Activated naive CD8-positive, alpha-beta T cell treated with anti-CD3 and anti-CD28 coated beads, Interleukin-2, amount 50 U/mL, for 24 hours (primary cell): Measurements from ENCODE around the gene TMCC2.

Experiments
- ATAC-seq: fragments of 150-1000 bp; cut with Tn5 transposase; one replicate; pipeline ENCODE4 v1.10.0; 2021
- DNase-seq: peaks from one replicate; pipeline ENCODE4 v3.0.0; 2021
- H3K27ac Mint-ChIP-seq: one replicate; pipeline ENCODE4 v1.8.0; 2021; ENCODE audit warnings: mild to moderate bottlenecking, mixed read lengths
- H3K27me3 Mint-ChIP-seq: one replicate; pipeline ENCODE4 v1.8.0; 2021; ENCODE audit warnings: mixed read lengths
- H3K36me3 Mint-ChIP-seq: one replicate; pipeline ENCODE4 v1.8.0; 2021; ENCODE audit warnings: low read depth, mixed read lengths
- H3K4me1 Mint-ChIP-seq: one replicate; pipeline ENCODE4 v1.8.0; 2021; ENCODE audit warnings: mixed read lengths
- H3K4me3 Mint-ChIP-seq: one replicate; pipeline ENCODE4 v1.8.0; 2021; ENCODE audit warnings: mild to moderate bottlenecking, moderate library complexity, mixed read lengths
- H3K9me3 Mint-ChIP-seq: one replicate; pipeline ENCODE4 v1.8.0; 2021; ENCODE audit warnings: mixed read lengths

TMCC2 gene

GRCh38 chr1:205256951-205257625, 29.3 kb downstream of the TMCC2 start:
- peaks cover 28% of the 10 kb centered on the region for H3K4me1 Mint-ChIP-seq
- no peaks in the 10 kb centered on the region for H3K9me3 Mint-ChIP-seq
- H3K36me3 Mint-ChIP-seq = no peaks in the 10 kb centered on the region
- no peaks in the 10 kb centered on the region for H3K27me3 Mint-ChIP-seq
- H3K27ac Mint-ChIP-seq = no peak overlapping the region
- ATAC-seq (no peak), DNase-seq (no peak)
- no peak overlapping the region for H3K4me3 Mint-ChIP-seq

DNA sequence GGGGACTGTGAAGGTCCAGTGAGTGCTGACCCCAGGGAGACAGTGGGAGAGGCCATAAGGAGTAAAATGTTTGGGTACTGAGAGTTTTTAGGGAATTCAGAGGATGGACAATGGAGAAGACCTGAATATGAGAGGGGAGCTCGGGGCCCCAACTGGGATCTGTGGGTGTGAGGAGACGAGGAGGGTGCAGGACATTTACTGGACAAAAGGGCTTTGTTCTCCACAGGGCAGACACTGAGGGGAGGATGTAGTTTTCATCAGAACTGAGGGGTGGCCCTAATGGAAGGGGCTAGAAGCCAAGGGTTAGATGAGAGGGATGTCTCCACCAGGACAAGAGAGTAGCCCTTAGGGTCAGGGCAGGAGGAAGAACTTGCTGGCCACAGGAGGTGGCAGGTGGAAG, 30.0 kb downstream of the TMCC2 start:
- no peak for ATAC-seq
- Mint-ChIP-seq H3K27me3 (peaks cover 5% of the 10 kb centered on the region), H3K4me3 (no peak overlapping the region), H3K9me3 (no peaks in the 10 kb centered on the region), H3K36me3 (no peaks in the 10 kb centered on the region), H3K27ac (no peak overlapping the region), H3K4me1 (peaks cover 34% of the 10 kb centered on the region)
- no peak for DNase-seq

GRCh38 chr1:205258261-205258691, 30.5 kb downstream of the TMCC2 start:
- H3K4me1 Mint-ChIP-seq = peaks cover 39% of the 10 kb centered on the region
- no peaks in the 10 kb centered on the region for H3K9me3 Mint-ChIP-seq
- H3K4me3 Mint-ChIP-seq = no peak overlapping the region
- no peak for DNase-seq
- H3K27ac Mint-ChIP-seq = no peak overlapping the region
- ATAC-seq = no peak
- no peaks in the 10 kb centered on the region for H3K36me3 Mint-ChIP-seq
- H3K27me3 Mint-ChIP-seq = peaks cover 5% of the 10 kb centered on the region

DNA sequence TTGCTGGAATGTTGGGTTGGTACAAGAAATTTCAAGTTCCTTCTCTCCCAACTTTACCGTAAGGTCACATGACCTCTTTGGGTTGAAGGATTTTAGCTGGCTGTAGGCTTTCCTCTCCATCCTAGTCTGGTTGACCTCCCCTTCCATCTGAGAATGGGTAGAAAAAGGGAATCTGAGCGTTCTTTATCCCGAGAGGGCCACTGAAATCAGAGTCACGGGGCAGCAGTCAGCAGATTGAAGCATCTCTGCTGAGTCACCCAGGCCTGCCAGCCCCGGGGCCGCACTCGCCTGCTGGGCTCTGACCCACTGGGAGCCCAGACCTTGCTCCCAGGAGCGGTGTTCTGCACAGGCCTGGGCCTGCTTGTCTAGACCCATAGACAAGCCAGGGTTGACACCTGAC, 31.0 kb downstream of the TMCC2 start:
- no peak for DNase-seq
- H3K4me3 Mint-ChIP-seq = no peak overlapping the region
- H3K27ac Mint-ChIP-seq = no peak overlapping the region
- H3K4me1 Mint-ChIP-seq = peaks cover 39% of the 10 kb centered on the region
- ATAC-seq = no peak
- peaks cover 5% of the 10 kb centered on the region for H3K27me3 Mint-ChIP-seq
- no peaks in the 10 kb centered on the region for H3K9me3 Mint-ChIP-seq
- no peaks in the 10 kb centered on the region for H3K36me3 Mint-ChIP-seq

- no peak for DNase-seq
- Mint-ChIP-seq H3K4me1 (peaks cover 39% of the 10 kb centered on the region), H3K36me3 (no peaks in the 10 kb centered on the region), H3K9me3 (no peaks in the 10 kb centered on the region), H3K27me3 (peaks cover 5% of the 10 kb centered on the region), H3K27ac (no peak overlapping the region), H3K4me3 (no peak overlapping the region)
- ATAC-seq = no peak
Measured at GRCh38 chr1:205259324-205259832, 31.6 kb downstream of the TMCC2 start.

- Mint-ChIP-seq H3K27me3 (peaks cover 5% of the 10 kb centered on the region), H3K9me3 (no peaks in the 10 kb centered on the region), H3K4me3 (no peak overlapping the region), H3K36me3 (no peaks in the 10 kb centered on the region), H3K27ac (no peak overlapping the region), H3K4me1 (peaks cover 39% of the 10 kb centered on the region)
- ATAC-seq (no peak), DNase-seq (no peak)
Measured at GRCh38 chr1:205259998-205260397, 32.3 kb downstream of the TMCC2 start.

DNA sequence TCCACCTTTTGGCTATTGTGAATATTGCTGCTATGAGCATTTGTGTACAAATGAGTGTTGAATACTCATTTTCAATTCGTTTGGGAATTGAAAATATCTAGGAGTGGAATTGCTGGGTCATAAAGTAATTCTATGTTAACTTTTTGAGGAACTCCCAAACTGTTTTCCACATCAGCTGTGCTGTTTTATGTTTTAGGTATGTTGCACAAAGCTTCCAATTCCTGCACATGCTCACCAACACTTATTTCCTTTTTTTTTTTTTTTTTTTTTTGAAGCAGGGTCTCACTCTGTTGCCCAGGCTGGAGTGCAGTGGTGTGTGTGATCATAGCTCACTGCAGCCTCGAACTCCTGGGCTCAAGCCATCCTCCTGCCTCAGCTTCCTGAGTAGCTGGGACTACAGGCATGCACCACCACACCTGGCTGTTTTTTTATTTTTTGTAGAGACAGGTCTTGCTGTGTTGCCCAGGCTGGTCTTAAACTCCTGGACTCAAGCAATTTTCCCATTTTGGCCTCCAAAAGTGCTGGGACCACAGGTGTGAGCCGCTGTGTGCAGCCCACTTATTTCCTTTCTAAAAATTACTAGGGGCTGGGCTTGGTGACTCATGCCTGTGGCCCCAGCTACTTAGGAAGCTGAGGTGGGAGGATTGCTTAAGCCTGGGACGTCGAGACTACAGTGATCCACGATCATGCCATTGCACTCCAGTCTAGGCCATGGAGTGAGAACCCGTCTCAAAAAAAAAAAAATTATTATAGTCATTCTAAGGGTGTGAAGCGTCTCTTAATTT, 33.4 kb downstream of the TMCC2 start:
- H3K27me3 Mint-ChIP-seq = peaks cover 5% of the 10 kb centered on the region
- H3K4me1 Mint-ChIP-seq = peaks cover 33% of the 10 kb centered on the region
- H3K27ac Mint-ChIP-seq = no peak overlapping the region
- no peak overlapping the region for H3K4me3 Mint-ChIP-seq
- no peaks in the 10 kb centered on the region for H3K36me3 Mint-ChIP-seq
- ATAC-seq (peak; percentile 72), DNase-seq (no peak)
- H3K9me3 Mint-ChIP-seq = no peaks in the 10 kb centered on the region

- H3K27ac Mint-ChIP-seq = no peak overlapping the region
- no peak for ATAC-seq
- no peak for DNase-seq
- H3K9me3 Mint-ChIP-seq = no peaks in the 10 kb centered on the region
- peaks cover 5% of the 10 kb centered on the region for H3K27me3 Mint-ChIP-seq
- H3K4me1 Mint-ChIP-seq = peaks cover 31% of the 10 kb centered on the region
- no peak overlapping the region for H3K4me3 Mint-ChIP-seq
- H3K36me3 Mint-ChIP-seq = no peaks in the 10 kb centered on the region
Measured at GRCh38 chr1:205261946-205262691, 34.4 kb downstream of the TMCC2 start.

DNA sequence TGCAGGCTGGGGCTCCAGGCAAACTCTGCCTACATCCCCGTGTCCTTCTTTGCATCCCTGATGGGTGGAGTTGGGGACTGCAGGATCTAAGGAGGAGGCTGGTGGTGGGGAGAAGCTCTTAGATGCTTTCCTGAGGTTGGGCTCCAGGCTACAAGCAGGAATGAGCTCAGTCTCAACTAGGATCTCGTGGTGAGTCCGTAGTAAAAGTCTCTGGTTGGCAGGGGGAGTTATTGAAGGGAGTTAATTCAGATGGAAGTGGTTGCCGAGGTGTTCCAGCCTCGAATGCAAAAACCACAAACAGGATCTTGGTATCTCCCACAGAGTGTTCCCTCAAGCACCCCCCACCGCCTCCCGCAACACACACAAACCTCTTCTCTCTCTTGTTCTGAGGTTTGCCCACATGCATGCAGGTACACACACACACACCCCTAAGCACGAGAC, 35.0 kb downstream of the TMCC2 start:
- Mint-ChIP-seq H3K9me3 (no peaks in the 10 kb centered on the region), H3K27ac (peak overlapping the region; percentile 37), H3K4me3 (no peak overlapping the region), H3K36me3 (no peaks in the 10 kb centered on the region), H3K4me1 (peaks cover 31% of the 10 kb centered on the region), H3K27me3 (peaks cover 5% of the 10 kb centered on the region)
- DNase-seq (no peak), ATAC-seq (no peak)

GRCh38 chr1:205263580-205264190, 35.9 kb downstream of the TMCC2 start:
- H3K27ac Mint-ChIP-seq = no peak overlapping the region
- H3K9me3 Mint-ChIP-seq = no peaks in the 10 kb centered on the region
- ATAC-seq = no peak
- H3K4me3 Mint-ChIP-seq = no peak overlapping the region
- peaks cover 31% of the 10 kb centered on the region for H3K4me1 Mint-ChIP-seq
- no peak for DNase-seq
- peaks cover 5% of the 10 kb centered on the region for H3K27me3 Mint-ChIP-seq
- H3K36me3 Mint-ChIP-seq = no peaks in the 10 kb centered on the region

DNA sequence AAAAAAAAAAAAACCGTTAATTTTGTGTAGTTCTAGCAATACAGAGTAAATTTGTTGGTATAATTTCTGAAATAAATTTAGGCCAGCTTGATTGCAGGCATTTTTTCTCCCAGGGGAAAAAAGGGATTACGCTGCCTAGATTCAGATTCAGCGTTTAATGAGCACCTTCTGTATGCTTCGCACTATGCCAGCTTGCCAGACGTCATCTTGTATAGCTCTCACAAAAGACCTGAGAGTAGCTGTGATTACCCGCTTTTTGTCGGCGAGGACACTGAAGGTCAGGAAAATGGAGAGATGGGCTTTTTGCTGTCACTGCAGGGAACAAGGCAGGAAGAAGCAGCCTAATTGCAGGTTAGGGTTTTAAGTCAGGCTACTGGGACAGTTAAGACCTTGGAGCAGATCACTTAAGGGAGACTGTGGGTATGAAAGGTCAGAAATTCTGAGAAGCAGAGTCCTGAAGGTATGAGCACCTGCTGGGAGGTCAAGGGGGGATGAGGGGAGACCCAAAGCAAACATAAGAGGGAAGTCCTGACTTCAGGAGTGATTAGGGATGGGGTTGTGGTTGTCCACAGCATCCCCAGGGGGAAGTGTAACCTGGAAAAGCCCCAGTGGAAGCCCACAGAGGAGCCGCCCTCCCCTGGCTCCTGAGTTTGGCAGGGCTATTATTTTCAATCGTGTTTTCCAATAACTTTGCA, 39.0 kb downstream of the TMCC2 start:
- Mint-ChIP-seq H3K4me3 (no peak overlapping the region), H3K27ac (no peak overlapping the region), H3K9me3 (no peaks in the 10 kb centered on the region), H3K27me3 (peaks cover 5% of the 10 kb centered on the region), H3K4me1 (peaks cover 14% of the 10 kb centered on the region), H3K36me3 (peaks cover 5% of the 10 kb centered on the region)
- DNase-seq = no peak
- ATAC-seq = no peak

DNA sequence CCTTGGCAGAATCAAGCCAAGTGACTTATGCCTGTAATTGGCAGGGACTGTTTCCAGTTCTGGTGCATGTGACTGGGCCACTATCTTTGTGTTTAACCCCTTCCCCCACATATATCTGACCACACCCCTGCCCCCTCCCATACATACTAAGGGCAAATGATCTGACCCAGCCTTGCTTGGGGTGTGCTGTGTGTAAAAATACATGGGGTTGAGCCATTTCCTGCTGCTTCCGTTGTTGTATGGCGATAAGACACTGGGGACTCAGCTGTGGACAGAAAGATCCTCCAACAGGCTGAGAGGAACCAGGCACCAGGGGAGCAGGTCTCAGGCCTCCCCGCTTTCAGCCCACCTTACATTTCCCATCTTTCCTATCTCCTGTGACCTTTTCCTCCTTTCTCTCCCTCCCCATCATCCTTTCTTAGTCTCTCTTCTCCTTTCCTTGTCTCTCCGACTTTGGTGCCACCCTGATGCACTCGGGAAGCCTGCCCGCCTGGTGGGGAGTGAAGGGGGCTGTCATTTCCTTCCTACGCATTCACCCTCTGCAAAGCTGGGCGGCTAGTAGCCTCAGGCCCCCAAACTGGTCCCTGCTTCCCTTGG, 39.7 kb downstream of the TMCC2 start:
- no peak for DNase-seq
- Mint-ChIP-seq H3K4me1 (peaks cover 8% of the 10 kb centered on the region), H3K4me3 (no peak overlapping the region), H3K27me3 (peaks cover 4% of the 10 kb centered on the region), H3K9me3 (no peaks in the 10 kb centered on the region), H3K27ac (no peak overlapping the region), H3K36me3 (peaks cover 5% of the 10 kb centered on the region)
- no peak for ATAC-seq

DNA sequence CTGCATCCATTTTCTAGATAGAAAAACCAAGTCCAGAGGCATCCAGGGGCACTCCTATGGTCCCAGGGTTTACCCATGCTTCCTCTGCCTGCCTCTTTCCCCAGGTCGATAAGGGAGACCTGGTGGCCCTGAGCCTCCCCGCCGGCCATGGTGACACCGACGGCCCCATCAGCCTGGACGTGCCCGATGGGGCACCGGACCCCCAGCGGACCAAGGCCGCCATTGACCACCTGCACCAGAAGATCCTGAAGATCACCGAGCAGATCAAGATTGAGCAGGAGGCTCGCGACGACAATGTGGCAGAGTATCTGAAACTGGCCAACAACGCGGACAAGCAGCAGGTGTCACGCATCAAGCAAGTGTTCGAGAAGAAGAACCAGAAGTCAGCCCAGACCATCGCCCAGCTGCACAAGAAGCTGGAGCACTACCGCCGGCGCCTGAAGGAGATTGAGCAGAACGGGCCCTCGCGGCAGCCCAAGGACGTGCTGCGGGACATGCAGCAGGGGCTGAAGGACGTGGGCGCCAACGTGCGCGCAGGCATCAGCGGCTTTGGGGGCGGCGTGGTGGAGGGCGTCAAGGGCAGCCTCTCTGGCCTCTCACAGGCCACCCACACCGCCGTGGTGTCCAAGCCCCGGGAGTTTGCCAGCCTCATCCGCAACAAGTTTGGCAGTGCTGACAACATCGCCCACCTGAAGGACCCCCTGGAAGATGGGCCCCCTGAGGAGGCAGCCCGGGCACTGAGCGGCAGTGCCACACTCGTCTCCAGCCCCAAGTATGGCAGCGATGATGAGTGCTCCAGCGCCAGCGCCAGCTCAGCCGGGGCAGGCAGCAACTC, 41.3 kb downstream of the TMCC2 start:
- Mint-ChIP-seq H3K36me3 (peaks cover 5% of the 10 kb centered on the region), H3K4me1 (peaks cover 6% of the 10 kb centered on the region), H3K27ac (peak overlapping the region; percentile 27), H3K27me3 (no peaks in the 10 kb centered on the region), H3K9me3 (no peaks in the 10 kb centered on the region), H3K4me3 (no peak overlapping the region)
- no peak for DNase-seq
- ATAC-seq = no peak
